NCI-H2107 treated with DMSO at 0.1 percent for 48 hours (cell line): Measurements from ENCODE around the gene USP13.

Experiments
- DNase-seq: peaks from one replicate; lab custom pipeline; 2025; ENCODE audit not compliant: unreplicated experiment; lab: John Stamatoyannopoulos, UW

The USP13 gene

DNA sequence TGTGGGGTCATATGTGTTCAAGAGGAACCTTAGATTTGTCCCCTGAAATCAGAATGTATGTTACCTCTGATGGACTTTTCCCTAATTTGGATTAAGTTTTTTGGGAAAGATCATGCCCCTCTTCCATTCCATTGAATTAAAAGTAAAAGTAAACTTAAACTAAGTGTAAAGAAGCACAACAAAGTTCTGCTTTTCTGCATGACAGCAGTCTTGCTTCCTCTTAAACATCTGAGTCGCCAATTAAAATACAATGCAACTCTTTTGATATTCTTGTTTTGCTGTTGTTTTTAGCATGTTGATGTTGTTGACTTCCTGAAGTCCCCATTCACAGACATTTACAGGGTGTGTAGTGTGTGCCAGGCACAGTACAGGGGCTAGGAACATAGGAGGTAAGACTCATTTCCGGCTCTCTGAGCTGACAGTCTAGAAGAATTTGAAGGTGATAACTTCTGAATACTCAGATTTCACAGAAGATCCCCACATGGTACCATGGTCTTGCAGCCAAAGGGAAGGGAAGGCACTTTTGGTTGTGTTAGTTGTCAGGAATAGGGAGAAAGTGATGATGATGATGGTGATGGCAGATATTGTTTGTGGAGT lies 45.0 kb downstream of the USP13 start:
- DNase-seq = no peak

DNA sequence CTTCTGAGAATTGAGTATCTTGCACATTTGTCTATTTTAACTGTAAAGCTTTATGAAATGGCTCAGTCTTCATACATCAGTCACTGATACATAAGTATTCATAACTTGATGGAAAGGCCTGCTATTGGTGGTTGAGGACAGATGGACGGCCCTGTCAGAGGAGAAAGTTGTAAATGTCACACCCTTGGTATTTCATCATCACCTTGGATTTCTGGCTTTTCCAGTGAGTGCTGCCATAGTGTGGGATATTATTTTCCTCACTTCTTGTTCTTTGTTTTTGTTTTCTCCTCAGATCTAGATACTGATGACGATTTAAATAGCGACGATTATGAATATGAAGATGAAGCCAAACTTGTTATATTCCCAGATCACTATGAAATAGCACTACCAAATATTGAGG lies 47.9 kb downstream of the USP13 start:
- DNase-seq = no peak

DNA sequence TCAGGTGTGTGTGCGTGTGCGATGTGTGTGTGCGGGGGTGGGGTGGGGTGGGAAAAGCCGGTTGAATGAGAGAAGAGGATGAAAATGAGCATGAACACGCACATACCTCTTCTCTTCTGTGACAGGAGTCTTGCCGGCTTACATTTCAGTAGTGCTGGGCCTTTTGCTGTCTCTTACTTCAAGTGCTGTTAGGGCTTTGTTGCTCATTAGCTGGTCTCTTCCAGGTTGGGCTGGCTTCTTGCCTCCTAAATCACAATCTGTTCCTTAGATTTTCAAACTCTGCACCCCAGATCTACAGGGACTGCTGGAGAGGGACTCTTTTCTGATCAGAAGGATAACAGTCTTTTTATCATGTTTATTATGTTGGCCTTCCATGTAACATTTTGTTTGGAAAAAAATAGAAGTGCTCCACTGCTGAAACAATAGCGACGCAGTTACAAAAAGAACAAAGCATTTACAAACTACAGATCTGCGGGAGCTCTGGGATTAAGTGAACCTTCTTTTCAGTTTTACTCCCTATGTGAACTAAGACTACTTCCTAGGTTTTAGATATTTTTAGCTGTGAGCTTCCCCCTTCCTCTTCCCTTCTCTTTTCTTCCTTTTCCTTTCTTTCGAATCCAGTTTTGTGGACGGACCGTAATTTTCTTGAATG lies 48.5 kb downstream of the USP13 start:
- no peak for DNase-seq

DNA sequence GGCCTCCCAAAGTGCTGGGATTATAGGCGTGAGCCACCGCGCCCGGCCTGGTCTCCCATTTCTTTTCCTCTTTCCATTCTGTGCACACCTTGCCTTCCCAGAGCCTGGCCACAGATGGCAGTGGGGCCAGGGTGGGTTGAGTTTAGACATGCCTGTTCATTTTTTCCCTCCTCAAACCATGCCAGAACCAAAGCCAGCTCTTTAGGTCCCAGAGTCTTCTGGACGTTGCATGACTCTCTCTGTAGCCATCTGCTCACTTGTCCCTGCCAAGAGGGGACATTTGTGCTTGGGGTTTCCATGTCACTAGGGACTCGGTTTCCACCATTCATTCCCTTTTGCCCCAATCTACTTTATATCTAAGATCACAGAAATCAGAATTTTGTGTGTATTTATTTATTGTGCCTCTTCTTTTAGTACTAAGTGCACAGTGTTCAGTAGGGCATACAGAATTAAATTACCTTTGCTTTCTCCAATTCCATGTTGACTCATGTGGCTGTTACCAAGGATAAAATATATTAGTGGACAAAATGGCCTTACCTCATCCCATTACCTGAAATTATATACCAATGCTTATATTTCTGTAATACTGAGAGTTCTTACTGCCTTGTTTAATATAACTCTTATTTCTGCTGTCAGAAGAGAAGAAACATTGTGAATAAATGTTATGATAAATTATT lies 49.6 kb downstream of the USP13 start:
- no peak for DNase-seq

DNA sequence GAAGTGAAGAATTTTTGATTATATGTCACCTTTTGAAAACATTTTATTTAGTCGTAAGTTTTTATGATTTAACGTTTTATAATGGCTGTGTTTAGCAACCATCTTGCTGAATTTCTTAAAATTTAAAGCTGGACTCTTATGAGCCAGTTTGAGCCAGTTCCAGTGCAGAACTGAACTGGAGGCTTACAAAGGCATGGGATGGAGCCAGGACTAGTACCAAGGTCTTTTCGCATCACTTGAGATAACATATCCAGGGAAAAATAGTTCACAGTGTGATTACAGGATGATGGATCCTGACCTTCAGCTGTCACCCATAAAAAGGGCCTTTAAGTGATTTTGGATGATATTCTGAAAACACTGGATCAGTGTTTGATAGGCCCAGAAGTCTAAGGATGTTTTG lies 51.0 kb downstream of the USP13 start:
- DNase-seq = no peak

DNA sequence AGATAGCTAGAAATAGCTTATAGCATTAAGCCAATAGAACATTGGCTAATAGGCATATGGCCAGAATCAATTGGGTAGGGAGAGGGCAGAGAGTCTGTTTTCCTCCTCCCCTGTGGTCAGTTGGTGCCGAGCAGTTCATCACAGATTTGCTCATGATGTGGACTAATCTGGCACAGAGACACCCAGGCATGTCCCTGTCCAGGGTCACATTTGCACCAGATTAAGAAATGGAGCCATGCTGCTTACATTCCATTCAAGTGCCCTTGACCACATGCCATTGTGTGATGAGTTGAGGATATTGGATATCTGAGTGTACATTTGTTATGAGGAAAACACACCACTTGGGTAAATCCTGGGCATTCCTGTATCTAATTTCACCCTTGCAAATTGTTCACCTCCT lies 53.4 kb downstream of the USP13 start:
- peak; percentile 44 for DNase-seq

DNA sequence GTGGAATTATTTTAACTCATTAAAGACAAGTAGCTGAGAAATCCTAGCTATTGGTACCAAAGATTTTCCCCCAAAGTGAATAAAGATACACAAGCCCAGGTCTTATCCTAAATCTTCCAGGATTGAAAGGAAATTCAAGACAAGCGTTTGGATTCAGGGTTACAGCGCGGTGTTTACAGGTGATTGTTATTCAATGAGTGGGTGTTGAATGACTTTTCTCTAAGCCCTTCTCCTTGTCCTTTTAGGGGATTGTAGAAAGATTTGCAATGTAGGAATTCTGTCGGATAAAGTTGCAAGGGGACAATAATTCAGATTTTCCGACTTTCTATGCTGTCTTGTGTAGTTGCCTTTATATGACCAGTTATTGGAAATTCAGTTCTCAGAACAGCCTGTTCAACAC lies 57.2 kb downstream of the USP13 start:
- no peak for DNase-seq

DNA sequence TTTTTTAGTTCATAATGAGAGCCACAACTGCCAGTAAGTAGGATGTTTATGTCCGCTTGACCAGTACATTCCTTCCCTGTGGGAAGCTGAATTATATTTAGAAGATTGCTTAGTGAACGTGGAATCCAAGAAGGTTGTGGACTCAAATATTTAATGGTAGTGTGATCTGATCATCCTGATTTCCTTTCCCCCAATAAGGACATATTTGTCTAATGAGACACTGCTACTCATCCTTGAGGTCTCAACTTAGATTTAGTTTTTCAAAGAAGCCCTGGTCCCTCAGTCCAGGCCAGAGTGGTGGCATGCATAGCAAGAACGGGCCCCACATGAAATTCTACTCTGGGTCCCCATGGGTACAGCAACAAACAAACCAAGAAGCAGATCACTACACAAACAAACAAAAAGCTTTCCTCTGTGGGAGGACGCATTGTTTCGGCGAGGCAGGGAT lies 60.8 kb downstream of the USP13 start:
- no peak for DNase-seq

DNA sequence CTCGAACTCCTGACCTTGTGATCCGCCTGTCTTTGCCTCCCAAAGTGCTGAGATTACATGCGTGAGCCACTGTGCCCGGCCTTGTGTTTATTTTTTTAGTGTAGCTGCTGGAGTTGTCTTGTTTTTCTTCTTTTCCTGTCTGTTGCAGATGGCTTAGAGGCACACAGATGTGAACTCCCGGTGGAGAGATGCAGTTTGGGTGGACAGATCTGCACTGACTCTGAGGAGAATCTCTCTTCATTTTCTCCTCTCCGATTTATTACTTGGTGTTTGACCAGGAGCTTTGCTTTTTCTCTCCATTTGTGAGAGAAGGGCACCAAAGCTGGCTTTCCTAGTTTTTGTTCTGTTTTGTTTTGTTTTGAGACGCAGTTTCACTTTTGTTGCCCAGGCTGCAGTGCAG lies 62.7 kb downstream of the USP13 start:
- DNase-seq = no peak

DNA sequence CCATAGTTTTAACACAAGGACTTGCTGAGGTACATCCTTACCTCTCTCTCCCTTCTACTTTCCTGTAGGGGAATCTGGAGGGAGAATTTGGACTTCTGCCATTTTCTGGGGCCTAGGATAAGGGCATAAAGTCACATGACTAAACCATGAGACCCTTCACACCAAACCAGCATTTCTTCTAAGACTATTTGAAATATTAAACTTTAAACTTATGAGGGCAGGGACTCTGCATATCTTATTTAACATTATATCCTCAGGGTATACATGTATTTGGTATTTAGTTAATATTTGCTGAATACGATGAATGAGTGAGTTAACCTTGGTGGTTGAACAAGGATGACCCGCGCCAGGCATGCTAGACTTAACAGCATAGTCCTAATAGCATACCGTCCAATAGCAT lies 63.4 kb downstream of the USP13 start:
- DNase-seq = no peak

DNA sequence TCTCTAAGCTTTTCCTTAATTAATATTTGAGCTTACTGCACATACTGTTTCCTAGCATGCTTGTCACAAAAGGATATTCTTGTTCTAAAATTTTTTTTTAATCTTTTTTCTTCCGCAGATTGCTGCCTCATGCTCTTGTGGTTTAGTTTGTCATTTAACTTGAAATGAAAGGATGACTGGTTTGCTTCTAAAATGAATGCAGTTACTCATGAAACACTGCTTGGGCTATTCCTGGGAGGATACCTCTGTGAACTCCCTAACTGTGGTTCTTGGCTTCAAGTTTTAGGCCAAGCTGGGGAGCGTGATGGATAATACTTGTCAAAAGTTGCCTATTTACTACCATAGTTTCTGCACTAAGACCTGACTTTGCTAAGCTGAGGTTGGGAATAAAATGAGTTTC lies 64.0 kb downstream of the USP13 start:
- no peak for DNase-seq

DNA sequence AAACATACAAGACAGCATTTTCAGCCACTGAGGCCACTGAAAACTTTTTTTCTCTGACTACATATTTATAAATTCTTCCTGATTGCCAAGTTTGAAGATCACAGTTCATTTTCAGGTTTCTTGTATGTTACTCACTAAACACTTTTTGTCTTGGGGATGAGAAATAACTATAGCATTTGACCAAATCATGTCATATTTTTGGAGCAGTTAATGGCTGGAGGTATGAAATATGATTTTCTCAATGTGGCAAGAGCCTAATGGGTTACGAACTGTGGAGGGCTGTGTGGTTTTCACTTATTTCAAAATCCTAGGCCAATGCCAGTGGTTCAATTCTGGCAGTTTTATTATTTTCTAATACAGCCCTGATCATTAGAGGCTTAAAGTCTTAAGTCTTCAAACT lies 64.4 kb downstream of the USP13 start:
- DNase-seq = no peak

DNA sequence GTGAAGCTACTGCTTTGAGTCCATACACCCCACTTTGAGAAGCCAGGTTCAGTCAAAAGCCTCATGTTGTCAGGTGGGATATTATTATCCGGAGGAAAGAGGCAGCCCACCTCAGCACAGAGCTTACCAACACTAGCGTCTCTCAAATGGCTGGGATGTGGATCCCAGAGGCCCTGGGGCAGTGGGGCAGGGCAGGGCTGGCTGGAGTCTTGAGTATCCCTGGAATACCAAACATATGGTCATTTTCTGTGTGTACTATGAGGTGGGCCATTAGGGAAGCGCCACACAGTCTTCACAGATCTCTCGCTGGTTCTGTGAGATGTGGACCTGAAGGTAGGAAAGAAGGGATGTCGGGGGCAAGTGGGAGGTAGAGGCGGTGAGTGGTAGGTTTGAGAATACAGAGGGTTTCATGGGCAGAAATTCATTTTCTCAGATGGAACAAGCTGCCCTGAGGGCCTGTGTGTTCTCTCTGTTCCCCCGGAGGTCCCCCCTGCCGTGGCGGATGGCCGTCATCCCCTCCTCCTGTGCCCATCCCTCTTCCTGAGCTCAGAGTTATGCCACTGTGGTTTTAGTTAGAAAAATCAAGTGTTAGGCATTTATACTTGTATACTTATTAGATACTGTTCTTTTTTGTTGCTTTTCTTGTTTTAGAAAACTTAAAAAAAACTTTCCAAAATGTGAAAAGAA lies 66.4 kb downstream of the USP13 start:
- no peak for DNase-seq

DNA sequence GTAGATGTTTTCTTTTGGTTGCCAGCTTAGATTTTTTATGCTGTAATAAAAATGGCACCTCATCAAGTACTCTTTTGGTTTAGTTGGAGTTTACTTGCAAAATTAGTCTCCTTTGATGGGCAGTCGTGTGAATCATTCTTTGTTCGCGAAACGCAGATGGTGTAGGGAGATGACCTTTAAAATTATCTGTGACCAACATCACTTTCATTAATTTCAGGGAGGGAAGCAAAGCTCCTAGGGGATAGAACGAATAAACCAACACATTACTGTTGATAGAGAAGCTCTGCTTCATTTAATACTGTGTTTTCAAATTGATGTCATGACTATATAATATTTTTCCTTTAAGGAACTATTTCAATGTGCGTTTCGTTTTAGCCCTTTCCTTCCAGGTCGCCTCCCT lies 67.4 kb downstream of the USP13 start:
- DNase-seq = no peak

DNA sequence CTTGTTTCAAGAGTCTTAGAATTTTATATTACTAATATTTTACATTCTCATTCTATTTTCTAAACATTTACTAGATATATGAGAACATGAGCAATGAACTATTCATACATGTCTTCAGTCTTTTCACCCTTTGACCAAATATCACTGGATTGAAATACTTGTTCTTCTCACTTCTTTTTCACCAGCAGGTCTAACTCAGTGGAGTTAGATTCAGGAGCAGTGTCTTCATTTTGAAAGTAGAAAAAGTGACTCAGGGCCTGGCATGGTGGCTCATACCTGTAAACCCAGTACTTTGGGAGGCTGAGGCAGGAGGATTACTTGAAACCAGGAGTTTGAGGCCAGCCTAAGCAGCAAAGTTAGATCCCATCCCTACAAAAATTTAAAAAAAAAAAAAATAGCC lies 70.8 kb downstream of the USP13 start:
- no peak for DNase-seq

DNA sequence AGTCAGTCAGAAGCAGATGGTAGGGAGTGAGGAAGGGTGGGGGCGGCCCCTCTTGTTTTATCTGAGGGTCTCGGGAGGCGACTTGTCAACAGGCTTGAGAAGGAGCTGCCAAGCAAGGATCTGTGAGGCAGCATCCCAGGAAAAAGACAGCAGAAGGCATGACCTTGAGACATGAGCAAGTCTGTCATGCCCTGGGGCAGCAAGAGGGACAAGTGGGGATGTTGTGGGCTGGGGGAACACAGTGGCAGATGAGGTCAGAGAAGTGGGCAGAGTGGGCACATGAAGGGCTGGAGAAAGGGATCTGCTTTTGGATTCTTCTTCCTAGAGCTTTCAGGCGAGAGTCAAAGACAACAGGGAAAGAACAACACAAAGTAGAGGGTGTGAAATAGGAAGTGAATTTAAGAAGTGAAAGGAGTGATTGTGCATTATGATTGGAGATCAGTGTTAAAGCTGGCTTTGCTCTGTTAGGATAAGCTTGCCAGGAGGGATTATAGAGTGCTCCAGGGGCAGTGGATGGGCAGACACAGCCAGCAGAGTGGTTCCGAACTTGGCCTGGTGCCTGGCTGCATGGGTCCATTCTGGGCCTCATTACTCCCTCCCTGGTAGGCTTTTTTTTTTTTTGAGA lies 73.3 kb downstream of the USP13 start:
- DNase-seq = no peak

DNA sequence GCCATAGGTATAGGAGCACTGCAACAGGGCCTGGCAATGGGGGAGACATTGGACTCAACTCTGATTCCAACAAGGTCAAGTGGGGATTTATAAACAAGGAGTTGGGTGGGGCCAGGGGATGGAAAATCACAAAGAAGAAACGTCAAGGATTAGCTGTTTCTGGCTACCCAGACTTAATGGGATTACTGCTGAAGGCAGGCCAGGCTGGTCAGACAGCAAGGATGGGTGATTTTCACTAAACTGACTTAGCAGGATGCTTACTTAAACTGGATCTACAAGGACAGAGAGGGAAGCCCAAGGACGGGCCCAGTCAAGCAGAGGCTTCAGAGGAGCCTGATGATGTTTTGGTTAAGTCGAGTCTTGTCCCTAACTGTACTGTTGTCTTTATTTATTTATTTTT lies 76.2 kb downstream of the USP13 start:
- DNase-seq = no peak

DNA sequence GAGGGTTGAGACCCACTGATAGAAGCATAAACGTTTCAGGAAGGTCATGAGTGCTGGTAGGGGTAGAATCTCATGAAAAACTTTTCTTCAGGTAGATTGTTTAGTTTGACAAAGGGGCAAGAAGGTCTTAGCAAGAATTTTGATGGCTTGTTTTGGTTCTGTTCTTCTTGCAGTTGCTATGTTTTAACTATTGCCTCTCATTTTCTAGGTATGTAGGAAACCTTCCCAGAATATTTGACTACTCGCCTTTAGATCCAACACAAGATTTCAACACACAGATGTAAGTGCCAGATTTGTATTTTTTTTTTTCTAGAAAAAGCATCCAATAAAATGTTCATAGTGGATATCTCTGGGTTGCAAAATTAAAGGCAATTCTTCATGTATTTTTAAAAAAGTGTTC lies 77.1 kb downstream of the USP13 start:
- no peak for DNase-seq

DNA sequence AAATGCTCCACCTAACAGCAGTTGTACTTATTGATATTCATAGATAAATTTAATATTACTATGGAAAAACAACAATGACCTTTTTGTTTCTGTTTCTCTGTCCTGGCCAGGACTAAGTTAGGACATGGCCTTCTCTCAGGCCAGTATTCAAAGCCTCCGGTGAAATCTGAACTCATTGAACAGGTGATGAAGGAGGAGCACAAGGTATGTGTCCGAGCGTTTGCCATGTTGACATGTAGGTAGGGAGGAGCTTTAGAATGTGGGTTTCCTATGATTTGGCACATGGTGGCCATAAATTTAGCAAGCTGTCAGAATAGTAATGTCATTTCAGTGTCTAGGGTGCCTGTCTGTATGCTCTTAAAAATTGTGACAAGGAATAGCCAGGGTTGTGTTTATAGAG lies 77.7 kb downstream of the USP13 start:
- DNase-seq = no peak

DNA sequence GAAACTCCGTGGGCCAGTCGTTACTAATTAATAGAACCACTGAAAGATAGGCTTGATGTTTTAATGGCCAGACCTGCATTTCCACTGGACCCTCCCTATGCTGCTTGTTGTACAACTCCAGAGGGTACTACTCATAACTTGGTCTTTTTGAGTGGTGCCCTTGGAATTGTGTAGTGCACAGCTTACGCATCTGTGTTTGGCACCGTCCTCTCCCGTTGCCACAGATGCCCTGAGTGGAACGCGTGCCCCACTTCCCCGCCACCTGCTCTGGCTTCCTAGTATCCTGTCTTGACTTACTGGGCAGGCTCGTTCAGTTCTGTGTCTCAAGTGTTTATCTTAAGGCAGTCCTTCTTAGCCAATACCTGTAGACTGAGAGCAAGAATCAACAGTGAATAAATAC lies 78.7 kb downstream of the USP13 start:
- no peak for DNase-seq

DNA sequence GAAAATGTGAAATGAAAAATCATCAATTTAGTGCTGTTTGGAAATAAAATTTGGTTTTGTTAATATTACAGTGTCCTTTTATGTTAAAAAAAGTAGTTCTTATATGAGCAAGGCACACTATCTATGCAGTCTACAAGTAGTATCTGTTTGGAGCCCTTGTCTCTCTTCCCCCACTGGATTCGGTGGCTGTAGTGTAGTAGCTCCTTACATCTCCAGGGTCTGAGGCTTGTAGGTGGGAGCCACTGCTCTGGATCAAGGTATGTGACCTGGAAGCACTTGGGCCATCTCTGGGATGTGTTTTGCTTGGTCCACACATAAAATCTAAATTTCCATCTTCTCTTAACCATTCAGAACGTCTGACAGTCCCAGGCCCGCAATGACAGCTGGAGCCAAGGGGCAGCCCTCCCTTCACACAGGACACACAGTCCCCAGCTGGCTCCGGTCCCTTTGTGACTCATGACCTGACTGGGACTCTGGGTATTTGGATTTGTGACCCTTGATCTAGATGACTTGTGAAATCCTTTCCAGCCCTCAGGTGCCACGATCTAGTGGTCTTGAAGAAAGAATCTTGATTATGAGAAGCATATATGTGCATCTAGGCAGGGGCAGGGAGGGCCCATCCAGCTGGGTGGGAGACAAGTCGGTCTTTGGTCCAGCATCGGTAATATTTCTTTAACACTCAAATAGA lies 80.0 kb downstream of the USP13 start:
- DNase-seq = no peak
